ENCODE results near the gene B4GALT3. TPM values are rescaled to one million over a fixed set of nuclear protein-coding genes. Genes with fewer than 3 reads are reported as not detected.
A peak's percentile ranks its signal among the peaks of the same experiment; 100 is the strongest.

Gene B4GALT3
- total and polyA plus RNA-seq, 12 donors: 11.5 to 28.9 (median 19.6) TPM

GRCh38 chr1:161188381-161188780, 11.1 kb upstream of the B4GALT3 start:
- Histone ChIP-seq H3K9me3 (no peaks in the 10 kb centered on the region), H3K36me3 (peaks cover 0 to 43% (median 0%) of the 10 kb centered on the region in 9 donors), H3K4me3 (no peak overlapping the region), H3K27ac (peak overlapping the region in 1 of 10 donors; percentile 29), H3K27me3 (no peaks in the 10 kb centered on the region), H3K4me1 (peaks cover 8 to 78% (median 41%) of the 10 kb centered on the region in 9 donors)
- intact Hi-C loops (cut with DNase I): no loop called here
- TF ChIP-seq CTCF (IDR thresholded peaks at IDR 0.05): no peak
- WGBS, 2 donors: 73 to 93% methylated on average over 6 of the region's 6 CpGs
- no peak for DNase-seq
- ATAC-seq: no peak

GRCh38 chr1:161187311-161187710, 10.0 kb upstream of the B4GALT3 start:
- intact Hi-C loops (cut with DNase I): no loop called here

DNA sequence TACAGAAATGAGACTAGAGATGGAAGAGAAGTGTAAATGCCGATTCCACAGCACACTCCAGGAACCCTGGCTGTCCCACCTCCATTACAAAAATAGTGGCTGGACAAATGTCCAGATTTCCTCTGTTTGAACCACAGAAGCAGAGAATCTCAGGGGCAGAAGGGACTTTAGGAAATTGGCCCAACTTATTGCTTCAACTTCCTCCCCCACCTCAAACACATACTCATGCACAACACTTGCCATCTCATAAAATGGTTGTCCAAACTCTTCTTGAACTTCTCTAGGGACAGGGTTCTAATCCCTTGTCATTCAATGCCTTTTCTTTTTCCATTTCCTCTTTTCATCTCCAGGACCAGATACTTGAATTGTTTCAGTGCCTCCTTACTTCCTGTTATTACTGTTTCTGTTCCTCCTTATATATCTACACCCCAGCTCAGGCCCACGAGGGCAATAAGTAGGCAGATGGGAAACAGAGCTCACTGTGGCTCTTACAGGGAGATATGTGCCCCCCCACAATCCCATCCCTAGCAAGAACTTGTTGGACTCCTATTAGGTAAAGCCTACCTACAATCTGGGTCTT, 8.5 kb upstream of the B4GALT3 start:
- peak in 7 of 8 donors; percentile 10 to 44 (median 17) for ATAC-seq
- H3K4me1 ChIP-seq: peaks cover 8 to 89% (median 28%) of the 10 kb centered on the region in 9 donors
- no peak for DNase-seq
- H3K4me3 ChIP-seq: no peak overlapping the region
- TF ChIP-seq CTCF (IDR thresholded peaks at IDR 0.05): no peak
- H3K27ac ChIP-seq: peak overlapping the region; percentile 39 to 88 (median 74)
- WGBS, 2 donors: 18 to 42% methylated on average over 2 of the region's 2 CpGs
- H3K36me3 ChIP-seq: peaks cover 0 to 18% (median 0%) of the 10 kb centered on the region in 9 donors
- intact Hi-C loops (cut with DNase I): no loop called here
- H3K27me3 ChIP-seq: no peaks in the 10 kb centered on the region
- H3K9me3 ChIP-seq: no peaks in the 10 kb centered on the region

More at GRCh38 chr1:161187311-161187710, 10.0 kb upstream of the B4GALT3 start:
- WGBS, 2 donors: 76 to 77% methylated on average over 3 of the region's 3 CpGs
- ATAC-seq: peak in 1 of 8 donors; percentile 4
- no peaks in the 10 kb centered on the region for H3K27me3 ChIP-seq
- H3K36me3 ChIP-seq: peaks cover 0 to 32% (median 0%) of the 10 kb centered on the region in 9 donors
- peaks cover 8 to 78% (median 30%) of the 10 kb centered on the region in 9 donors for H3K4me1 ChIP-seq
- DNase-seq: no peak
- H3K4me3 ChIP-seq: no peak overlapping the region
- H3K9me3 ChIP-seq: no peaks in the 10 kb centered on the region
- peak overlapping the region in 2 of 10 donors; percentile 87 to 88 for H3K27ac ChIP-seq
- no peak for TF ChIP-seq CTCF (IDR thresholded peaks at IDR 0.05)

DNA sequence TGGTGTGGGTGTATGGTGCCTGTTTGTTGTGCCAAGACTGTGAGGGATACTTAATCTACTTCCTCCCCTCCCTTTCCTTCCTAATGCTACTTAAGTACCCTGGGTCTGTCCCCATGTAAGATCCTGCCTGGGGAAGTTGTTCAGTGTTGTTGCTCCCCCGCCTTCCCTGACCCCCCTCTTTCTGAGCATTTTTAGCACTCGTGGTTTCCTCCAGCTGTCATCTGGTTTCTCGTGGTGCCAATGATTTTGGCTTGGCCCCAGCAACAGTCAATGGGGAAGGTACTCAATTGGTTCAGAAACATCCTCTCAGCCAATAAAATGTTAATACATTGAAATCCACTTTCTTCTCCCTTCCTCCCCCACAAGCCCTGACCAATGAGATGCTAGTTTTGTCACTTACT, 8.0 kb upstream of the B4GALT3 start:
- Histone ChIP-seq H3K4me1 (peaks cover 8 to 94% (median 28%) of the 10 kb centered on the region in 9 donors), H3K27me3 (no peaks in the 10 kb centered on the region), H3K9me3 (no peaks in the 10 kb centered on the region), H3K27ac (peak overlapping the region in 9 of 10 donors; percentile 61 to 88 (median 75)), H3K4me3 (no peak overlapping the region), H3K36me3 (peaks cover 0 to 13% (median 0%) of the 10 kb centered on the region in 9 donors)
- 0 to 1% methylated on average over 3 of the region's 3 CpGs for WGBS, 2 donors
- TF ChIP-seq CTCF (IDR thresholded peaks at IDR 0.05): no peak
- peak; percentile 62 to 91 for DNase-seq
- intact Hi-C loops (cut with DNase I): no loop called here
- ATAC-seq: peak; percentile 69 to 93 (median 90)

Measured in heart right ventricle (tissue), 16 donors.